Ishikawa (cell line): ENCODE results near the gene CHCHD3.

ENCODE experiments used
- CEBPB ChIP-seq: IDR thresholded peaks from 2 replicates; pipeline ENCODE4 v1.6.1; 2012
- CREB1 ChIP-seq: IDR thresholded peaks from 2 replicates; pipeline ENCODE4 v1.6.1; 2012; ENCODE audit warnings: low read depth
- EGR1 ChIP-seq: IDR thresholded peaks from 2 replicates; pipeline ENCODE4 v1.6.1; 2012
- EP300 ChIP-seq: IDR thresholded peaks from 2 replicates; pipeline ENCODE4 v1.6.1; 2012; ENCODE audit warnings: borderline replicate concordance
- FOXM1 ChIP-seq: IDR thresholded peaks from 2 replicates; pipeline ENCODE4 v1.6.1; 2012; ENCODE audit warnings: low read depth, borderline replicate concordance
- NFIC ChIP-seq: IDR thresholded peaks from 2 replicates; pipeline ENCODE4 v1.6.1; 2012
- RAD21 ChIP-seq: IDR thresholded peaks from 2 replicates; pipeline ENCODE4 v1.6.1; 2012; ENCODE audit warnings: low read depth
- TAF1 ChIP-seq: IDR thresholded peaks from 2 replicates; pipeline ENCODE4 v1.6.1; 2012; ENCODE audit warnings: low read depth, mild to moderate bottlenecking
- TCF12 ChIP-seq: IDR thresholded peaks from 2 replicates; pipeline ENCODE4 v1.6.1; 2012; ENCODE audit warnings: low read depth
- TEAD4 ChIP-seq: IDR thresholded peaks from 2 replicates; pipeline ENCODE4 v1.6.1; 2012
- YY1 ChIP-seq: IDR thresholded peaks from 2 replicates; pipeline ENCODE4 v1.6.1; 2012; ENCODE audit warnings: low read depth
- ZBTB7A ChIP-seq: IDR thresholded peaks from 2 replicates; pipeline ENCODE4 v1.6.1; 2012; ENCODE audit warnings: low read depth
- TF ChIP-seq, protein P1 (sequence below): IDR thresholded peaks from 2 replicates; pipeline ENCODE4 v1.6.1; 2012
- TF ChIP-seq, protein P2 (sequence below): IDR thresholded peaks from 2 replicates; pipeline ENCODE4 v1.6.1; 2012; ENCODE audit warnings: low read depth, mild to moderate bottlenecking
- TF ChIP-seq, protein P3 (sequence below): IDR thresholded peaks from 2 replicates; pipeline ENCODE4 v1.6.1; 2012

CHCHD3 gene

DNA sequence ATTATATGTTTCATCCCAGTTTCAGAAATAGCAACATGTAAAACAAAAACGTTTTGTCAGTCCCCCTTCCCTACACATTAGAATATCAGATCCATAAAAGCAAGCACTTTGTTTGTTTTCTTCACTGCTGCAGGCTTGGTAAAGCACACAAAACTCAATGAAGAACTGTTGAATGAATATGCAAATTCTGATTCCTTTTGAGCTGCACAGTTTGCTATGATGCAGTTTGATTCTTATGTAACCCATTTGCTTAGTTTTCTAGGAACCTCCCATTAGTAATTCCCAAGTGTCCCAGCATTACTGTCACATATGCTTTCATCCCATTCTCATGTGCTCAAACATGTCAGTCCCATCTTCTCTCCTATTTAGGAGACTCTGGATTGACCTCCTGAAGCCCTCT is 26.1 kb upstream of the CHCHD3 start:
- TF ChIP-seq NFIC, result no peak
- TF ChIP-seq, protein P1, sequence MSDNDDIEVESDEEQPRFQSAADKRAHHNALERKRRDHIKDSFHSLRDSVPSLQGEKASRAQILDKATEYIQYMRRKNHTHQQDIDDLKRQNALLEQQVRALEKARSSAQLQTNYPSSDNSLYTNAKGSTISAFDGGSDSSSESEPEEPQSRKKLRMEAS, result no peak

DNA sequence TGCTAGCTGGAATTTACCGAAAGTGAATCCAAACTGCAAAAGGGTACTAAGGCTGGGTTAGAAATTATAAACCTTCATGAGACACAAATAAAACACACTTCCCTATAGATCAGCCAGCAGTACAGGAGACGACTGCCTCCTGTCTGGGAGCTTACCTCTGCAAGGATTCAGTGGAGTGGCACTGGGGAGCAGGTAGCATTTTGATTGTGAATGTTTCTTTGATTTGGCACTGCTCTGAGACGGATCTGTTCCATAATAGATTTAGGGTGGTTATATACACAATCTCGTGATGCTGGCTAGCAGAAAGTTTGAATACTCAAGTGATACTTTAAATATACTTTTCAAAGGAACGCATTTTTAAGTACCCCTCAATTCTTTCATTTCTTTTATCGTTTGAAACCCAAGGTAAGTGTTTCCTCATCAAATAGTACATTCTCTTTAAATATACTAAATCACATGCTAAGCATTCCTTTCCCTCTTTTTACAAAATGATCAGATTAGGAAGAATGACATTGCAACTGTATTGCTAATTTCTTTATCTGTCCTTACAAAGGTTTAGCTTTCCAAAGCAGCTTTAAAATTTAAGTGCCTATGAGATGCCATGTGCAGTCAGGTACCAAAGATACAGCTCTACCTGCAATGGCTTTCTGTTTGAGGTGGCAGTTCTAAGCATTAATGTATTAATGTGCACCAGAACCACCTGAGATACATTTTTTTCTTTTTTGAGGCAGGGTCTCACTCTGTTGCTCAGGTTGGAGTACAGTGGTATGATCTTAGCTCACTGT is 20.6 kb upstream of the CHCHD3 start:
- no peak for TF ChIP-seq YY1
- no peak for TF ChIP-seq RAD21
- TF ChIP-seq FOXM1, result no peak
- TF ChIP-seq TEAD4, result no peak
- TF ChIP-seq, protein P2, sequence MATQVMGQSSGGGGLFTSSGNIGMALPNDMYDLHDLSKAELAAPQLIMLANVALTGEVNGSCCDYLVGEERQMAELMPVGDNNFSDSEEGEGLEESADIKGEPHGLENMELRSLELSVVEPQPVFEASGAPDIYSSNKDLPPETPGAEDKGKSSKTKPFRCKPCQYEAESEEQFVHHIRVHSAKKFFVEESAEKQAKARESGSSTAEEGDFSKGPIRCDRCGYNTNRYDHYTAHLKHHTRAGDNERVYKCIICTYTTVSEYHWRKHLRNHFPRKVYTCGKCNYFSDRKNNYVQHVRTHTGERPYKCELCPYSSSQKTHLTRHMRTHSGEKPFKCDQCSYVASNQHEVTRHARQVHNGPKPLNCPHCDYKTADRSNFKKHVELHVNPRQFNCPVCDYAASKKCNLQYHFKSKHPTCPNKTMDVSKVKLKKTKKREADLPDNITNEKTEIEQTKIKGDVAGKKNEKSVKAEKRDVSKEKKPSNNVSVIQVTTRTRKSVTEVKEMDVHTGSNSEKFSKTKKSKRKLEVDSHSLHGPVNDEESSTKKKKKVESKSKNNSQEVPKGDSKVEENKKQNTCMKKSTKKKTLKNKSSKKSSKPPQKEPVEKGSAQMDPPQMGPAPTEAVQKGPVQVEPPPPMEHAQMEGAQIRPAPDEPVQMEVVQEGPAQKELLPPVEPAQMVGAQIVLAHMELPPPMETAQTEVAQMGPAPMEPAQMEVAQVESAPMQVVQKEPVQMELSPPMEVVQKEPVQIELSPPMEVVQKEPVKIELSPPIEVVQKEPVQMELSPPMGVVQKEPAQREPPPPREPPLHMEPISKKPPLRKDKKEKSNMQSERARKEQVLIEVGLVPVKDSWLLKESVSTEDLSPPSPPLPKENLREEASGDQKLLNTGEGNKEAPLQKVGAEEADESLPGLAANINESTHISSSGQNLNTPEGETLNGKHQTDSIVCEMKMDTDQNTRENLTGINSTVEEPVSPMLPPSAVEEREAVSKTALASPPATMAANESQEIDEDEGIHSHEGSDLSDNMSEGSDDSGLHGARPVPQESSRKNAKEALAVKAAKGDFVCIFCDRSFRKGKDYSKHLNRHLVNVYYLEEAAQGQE, result no peak
- TF ChIP-seq CEBPB, result no peak
- no peak for TF ChIP-seq TAF1
- no peak for TF ChIP-seq EP300
- no peak for TF ChIP-seq CREB1
- no peak for TF ChIP-seq TCF12
- TF ChIP-seq, protein P3, sequence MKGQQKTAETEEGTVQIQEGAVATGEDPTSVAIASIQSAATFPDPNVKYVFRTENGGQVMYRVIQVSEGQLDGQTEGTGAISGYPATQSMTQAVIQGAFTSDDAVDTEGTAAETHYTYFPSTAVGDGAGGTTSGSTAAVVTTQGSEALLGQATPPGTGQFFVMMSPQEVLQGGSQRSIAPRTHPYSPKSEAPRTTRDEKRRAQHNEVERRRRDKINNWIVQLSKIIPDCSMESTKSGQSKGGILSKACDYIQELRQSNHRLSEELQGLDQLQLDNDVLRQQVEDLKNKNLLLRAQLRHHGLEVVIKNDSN, result no peak
- TF ChIP-seq, protein P1, result no peak
- TF ChIP-seq EGR1, result no peak
- TF ChIP-seq NFIC, result no peak
- no peak for TF ChIP-seq ZBTB7A

DNA sequence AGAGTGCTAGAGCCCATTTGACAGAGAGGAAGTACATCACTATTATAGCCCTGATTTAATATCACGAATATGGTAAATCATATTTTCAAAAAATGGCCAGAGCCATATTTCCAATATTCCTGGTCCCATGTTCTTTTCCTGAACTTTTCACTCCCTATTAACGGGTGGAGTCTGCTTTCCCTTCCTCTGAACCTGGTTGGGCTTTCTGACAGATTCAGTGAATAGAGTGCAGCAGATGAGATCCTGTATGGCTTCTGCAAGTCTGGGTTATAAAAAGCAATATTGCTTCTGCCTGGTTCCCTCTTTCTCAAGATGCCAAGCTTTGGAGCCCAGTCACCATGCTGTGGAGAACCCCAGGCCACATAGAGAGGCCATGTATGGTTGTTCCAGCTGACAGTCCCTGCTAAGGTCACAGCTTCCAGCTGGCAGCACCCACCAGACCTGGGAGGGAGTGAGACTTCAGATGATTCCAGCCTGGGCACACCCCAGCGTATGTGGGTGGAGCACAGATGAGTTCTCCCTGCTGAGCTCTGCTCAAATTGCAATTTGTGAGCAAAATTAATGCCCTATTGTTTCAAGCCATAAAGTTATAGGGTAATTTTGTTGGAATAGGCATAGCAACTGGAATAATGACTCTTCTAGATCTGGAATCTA is 17.9 kb upstream of the CHCHD3 start:
- TF ChIP-seq CEBPB (no peak), EGR1 (no peak), EP300 (no peak), YY1 (no peak), TAF1 (no peak), ZBTB7A (no peak), FOXM1 (no peak), RAD21 (no peak), TCF12 (no peak), TEAD4 (no peak), NFIC (no peak), CREB1 (no peak)
- TF ChIP-seq, protein P2, result no peak
- TF ChIP-seq, protein P3, result no peak
- TF ChIP-seq, protein P1, result no peak

DNA sequence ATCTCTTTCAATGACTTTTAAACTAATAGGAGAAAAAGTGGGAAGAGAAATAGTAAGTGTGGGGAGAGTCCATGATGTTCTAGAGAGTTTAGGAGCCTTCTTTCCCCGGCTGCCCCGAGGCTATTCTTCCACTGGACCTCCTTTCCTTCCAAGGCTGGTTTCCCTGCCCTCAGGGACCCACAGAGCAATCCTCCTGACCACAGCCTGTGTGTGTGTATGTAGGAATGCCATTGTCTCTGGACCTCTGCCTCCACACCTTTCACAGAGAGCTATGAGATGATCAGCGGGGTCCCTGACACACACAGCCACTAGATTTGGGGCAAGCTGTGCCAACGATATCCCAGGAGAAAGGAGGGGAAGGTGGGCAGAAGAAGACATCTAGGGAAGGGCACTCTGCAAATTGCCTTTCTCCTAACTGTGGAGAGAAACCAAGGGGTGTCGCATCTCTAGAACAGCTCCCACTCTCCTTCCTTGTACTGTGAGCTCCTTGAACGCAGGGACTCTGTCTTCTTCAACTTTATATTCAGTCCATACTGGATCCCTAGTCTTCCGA is 13.3 kb upstream of the CHCHD3 start:
- TF ChIP-seq FOXM1 (no peak), TEAD4 (no peak), TAF1 (no peak), YY1 (no peak), NFIC (no peak)
- TF ChIP-seq, protein P3, result no peak

DNA sequence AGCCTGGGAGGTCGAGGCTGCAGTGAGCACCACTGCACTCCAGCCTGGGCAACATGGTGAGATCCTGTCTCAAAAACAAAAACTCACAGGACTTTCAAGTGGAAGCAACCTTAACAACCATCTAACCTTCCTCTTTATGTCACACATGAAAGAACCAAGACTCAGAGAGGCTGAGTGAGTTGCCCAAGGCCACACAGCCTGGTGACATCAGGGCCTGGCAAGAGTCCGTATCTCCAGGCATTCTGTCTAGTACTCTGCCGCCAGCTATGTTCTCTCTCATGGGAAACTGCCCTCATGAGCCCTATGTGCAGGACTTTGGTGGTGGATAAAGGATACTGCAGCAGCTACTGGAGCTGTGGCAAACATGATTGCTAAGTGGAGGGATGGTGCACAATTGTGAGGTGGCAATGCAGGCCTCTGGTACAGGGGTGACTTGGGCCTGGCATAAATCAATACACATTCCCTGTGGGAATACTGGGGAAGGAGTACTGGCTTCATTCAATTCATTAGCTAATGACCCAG is 10.1 kb upstream of the CHCHD3 start:
- TF ChIP-seq RAD21, result no peak
- TF ChIP-seq CEBPB, result no peak
- no peak for TF ChIP-seq CREB1
- TF ChIP-seq ZBTB7A, result no peak
- TF ChIP-seq EP300, result no peak
- TF ChIP-seq TAF1, result no peak
- TF ChIP-seq, protein P1, result no peak
- no peak for TF ChIP-seq EGR1
- no peak for TF ChIP-seq FOXM1
- TF ChIP-seq, protein P2, result no peak
- TF ChIP-seq, protein P3, result no peak
- no peak for TF ChIP-seq YY1
